GM12874 (cell line): ENCODE measurements around the gene ATG2B.

Experiments
- TF ChIP-seq, protein P1 (sequence below): IDR thresholded peaks from 2 replicates; pipeline ENCODE4 v1.5.1; 2011; ENCODE audit warnings: low read depth, mild to moderate bottlenecking, control low read depth, low read length, moderate library complexity; ENCODE audit not compliant: insufficient read depth

ATG2B gene

GRCh38 chr14:96231526-96232130 lies 131.5 kb downstream of the ATG2B start:
- TF ChIP-seq, protein P1, sequence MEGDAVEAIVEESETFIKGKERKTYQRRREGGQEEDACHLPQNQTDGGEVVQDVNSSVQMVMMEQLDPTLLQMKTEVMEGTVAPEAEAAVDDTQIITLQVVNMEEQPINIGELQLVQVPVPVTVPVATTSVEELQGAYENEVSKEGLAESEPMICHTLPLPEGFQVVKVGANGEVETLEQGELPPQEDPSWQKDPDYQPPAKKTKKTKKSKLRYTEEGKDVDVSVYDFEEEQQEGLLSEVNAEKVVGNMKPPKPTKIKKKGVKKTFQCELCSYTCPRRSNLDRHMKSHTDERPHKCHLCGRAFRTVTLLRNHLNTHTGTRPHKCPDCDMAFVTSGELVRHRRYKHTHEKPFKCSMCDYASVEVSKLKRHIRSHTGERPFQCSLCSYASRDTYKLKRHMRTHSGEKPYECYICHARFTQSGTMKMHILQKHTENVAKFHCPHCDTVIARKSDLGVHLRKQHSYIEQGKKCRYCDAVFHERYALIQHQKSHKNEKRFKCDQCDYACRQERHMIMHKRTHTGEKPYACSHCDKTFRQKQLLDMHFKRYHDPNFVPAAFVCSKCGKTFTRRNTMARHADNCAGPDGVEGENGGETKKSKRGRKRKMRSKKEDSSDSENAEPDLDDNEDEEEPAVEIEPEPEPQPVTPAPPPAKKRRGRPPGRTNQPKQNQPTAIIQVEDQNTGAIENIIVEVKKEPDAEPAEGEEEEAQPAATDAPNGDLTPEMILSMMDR = no peak

DNA sequence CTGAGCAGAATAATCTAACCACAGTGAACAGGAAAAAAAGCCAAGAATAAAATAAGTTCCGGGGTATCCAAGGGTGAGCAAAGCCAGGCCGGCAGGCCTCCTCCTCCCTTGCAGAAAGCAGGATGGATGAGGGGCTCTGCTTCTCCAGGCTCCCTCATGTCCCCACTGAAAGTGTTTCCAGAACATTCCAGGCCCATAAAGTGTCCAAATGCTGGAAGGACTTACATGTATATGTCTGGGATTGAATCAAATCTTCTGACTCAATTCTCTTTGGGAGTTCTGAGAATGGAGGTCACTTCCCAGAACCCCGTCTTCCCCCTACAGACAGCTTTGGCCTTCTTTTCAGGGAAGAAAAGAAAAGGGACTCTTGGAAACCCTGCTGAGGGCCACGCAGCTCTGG lies 132.1 kb downstream of the ATG2B start:
- TF ChIP-seq, protein P1 = no peak

DNA sequence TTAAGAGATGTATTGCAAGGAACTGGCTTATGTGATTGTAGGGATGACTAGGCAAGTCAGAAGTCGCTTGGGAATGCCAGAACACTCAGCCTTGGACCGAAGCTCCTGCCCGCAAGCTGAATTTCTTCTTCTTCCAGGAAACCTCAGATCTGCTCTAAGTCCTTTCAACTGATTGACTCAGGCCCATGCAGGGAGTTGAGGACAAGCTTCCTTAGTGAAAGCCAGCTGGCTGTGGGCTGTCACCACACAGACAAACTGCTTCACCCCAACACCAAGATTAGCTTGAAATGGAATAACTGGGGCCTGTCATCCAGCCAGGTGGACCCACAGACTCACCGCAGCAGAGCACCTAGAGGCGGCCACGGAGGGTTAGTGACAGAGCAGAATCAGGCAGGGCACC lies 133.8 kb downstream of the ATG2B start:
- TF ChIP-seq, protein P1 = no peak
